Stimulated activated CD8-positive, alpha-beta memory T cell treated with anti-CD3 and anti-CD28 coated beads, Interleukin-4, amount 100 ng/mL, for 1 hour (primary cell): ENCODE data around the gene NELFCD.

Source experiments
- DNase-seq, 2 donors: peaks; one replicate each; pipeline ENCODE4 v3.0.0-alpha.2; 2020; ENCODE audit warnings: low read depth in 2 of 2, low spot score in 1 of 2

NELFCD gene

DNA sequence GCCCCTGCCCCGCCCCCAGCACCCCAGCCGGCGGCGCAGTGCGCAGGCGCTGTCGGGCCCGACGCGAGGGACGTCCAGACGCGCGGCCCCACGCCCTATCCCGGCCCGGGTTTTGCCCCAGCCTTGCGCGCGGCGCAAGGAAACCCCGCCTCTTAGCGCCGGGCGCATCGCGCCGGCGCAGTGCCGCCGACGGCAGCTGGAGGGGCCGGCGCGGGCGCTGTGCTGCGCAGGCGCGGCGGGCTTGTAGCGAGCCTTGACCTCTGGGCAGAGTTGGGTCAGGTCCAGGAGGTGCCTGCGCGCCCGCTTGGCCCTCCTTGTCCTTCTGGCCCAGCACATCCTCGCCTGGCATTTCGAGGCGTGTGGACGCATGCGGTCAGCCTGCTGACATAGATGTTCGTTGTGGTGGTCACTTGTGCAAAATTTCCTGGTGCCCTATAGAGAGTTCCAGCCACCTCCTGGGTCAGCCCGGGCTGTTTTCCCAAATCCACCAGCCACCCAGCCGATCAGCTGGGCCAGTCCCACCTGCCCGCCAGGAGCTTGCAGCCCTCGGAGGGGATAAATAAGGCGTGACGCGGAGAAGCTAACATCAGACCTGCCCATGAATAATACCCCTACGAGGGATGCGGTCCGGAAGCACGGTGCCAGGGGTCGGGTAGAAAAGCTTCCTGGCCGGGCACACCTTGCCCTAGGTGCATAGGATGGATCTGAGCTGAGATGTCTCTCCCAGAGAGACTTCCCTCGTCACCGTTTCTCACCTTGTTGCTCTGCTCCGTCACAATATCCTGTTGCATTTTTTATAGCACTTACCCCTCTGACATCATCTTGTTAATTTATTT, 62.0 kb downstream of the NELFCD start:
- peak; percentile 75 to 92 for DNase-seq

DNA sequence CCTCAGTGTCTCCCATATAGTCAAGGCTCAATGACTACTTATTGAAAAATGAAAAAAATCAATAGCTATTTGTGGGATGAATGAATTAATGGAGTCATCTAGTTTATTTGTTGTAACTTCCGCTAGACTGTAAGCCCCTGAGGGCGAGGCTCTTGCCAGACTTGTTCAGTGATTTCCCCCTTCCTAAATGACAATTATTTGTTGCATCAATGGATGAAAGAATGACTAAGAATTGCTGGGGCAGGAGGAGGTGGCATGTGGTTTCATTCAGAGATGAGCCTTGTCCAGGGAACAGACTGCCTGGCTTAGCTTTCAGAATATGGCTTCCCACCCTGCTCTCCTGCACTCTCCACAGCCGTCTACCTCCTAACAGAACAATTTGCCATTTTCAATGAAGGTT, 62.6 kb downstream of the NELFCD start:
- no peak for DNase-seq

DNA sequence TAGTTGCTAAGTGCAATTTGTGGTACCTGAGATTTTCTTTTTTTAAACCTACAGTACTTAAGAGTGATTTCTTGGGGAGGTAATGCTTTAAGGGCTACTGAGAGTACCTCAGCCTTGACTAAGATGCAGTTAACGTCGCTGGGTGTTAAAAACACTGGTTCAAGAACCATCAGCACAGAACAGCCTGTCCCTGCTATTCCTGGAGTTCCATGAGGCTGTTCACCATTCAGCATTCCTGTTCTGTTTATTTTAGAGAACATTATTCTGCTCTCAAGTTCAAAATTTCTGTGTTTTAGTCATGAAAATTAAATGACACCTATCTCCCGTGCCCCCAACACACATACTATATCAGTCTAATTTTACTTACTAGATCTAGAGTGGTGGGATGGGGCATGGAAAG, 63.2 kb downstream of the NELFCD start:
- no peak for DNase-seq
